IMR-90 (cell line): ENCODE results near the gene PGF. TPM values are rescaled to one million over a fixed set of nuclear protein-coding genes. Genes with fewer than 3 reads are reported as not detected.

Experiments
- ATAC-seq: fragments of 200-7000 bp; cut with Tn5 transposase; 2 replicates; pipeline ENCODE4 v1.9.1; 2020; ENCODE audit warnings: low read depth, mild to moderate bottlenecking, moderate library complexity
- BruUV-seq: library from RNA; stranded (reverse); fragments of 400-500 nt; replicated peaks from 2 replicates; lab custom pipeline; 2021; lab: Mats Ljungman, UMichigan
- CTCF ChIA-PET: fragments of 300-600 bp; formaldehyde crosslinking; extraction: SDS; loops from one replicate; lab custom pipeline; 2021; ENCODE audit warnings: antibody characterized with exemption; lab: Yijun Ruan, JAX
- POLR2A ChIA-PET: fragments of 300-600 bp; sonication (Branson Sonifier 250); formaldehyde crosslinking; loops from one replicate; lab custom pipeline; 2022; ENCODE audit warnings: antibody characterized with exemption; ENCODE audit not compliant: unreplicated experiment; lab: Charles Lee
- DNase-seq: peaks from one replicate; pipeline ENCODE4 v3.0.0; 2013
- H2AFZ ChIP-seq: replicated peaks from 2 replicates; pipeline ENCODE3; 2013; ENCODE audit warnings: low read length, mild to moderate bottlenecking; ENCODE audit not compliant: poor library complexity
- H2AK5ac ChIP-seq: 2 replicates; pipeline ENCODE4 v1.6.1; 2013; ENCODE audit warnings: low read depth, low read length, inconsistent platforms
- H2AK9ac ChIP-seq: replicated peaks from 2 replicates; pipeline ENCODE3; 2013; ENCODE audit warnings: mild to moderate bottlenecking, low read depth, low read length, moderate library complexity; ENCODE audit not compliant: poor library complexity
- H2BK120ac ChIP-seq: 2 replicates; pipeline ENCODE4 v1.6.1; 2013; ENCODE audit warnings: low read depth, low read length, inconsistent platforms
- H2BK15ac ChIP-seq: 3 replicates; pipeline ENCODE4 v1.6.1; 2013; ENCODE audit warnings: low read depth, low read length, inconsistent platforms
- H2BK20ac ChIP-seq: 2 replicates; pipeline ENCODE4 v1.6.1; 2013; ENCODE audit warnings: low read depth, mild to moderate bottlenecking, inconsistent platforms, low read length, moderate library complexity
- H2BK5ac ChIP-seq: 2 replicates; pipeline ENCODE4 v1.6.1; 2013; ENCODE audit warnings: mild to moderate bottlenecking, low read depth, low read length, inconsistent platforms; ENCODE audit not compliant: poor library complexity, severe bottlenecking
- H3K14ac ChIP-seq: replicated peaks from 2 replicates; pipeline ENCODE4 v1.6.1; 2013; ENCODE audit warnings: low read depth, low read length, inconsistent platforms
- H3K18ac ChIP-seq: 2 replicates; pipeline ENCODE4 v1.6.1; 2013; ENCODE audit warnings: low read depth, low read length, control low read depth
- H3K23ac ChIP-seq: 2 replicates; pipeline ENCODE4 v1.6.1; 2013; ENCODE audit warnings: low read depth, low read length, inconsistent platforms
- H3K27ac ChIP-seq: 2 replicates; pipeline ENCODE4 v1.5.1; 2013; ENCODE audit warnings: mild to moderate bottlenecking, control low read depth, low read length; ENCODE audit not compliant: insufficient read depth
- H3K27me3 ChIP-seq: 2 replicates; pipeline ENCODE4 v1.6.1; 2013; ENCODE audit warnings: low read length; ENCODE audit not compliant: control insufficient read depth, insufficient read depth
- H3K36me3 ChIP-seq: 2 replicates; pipeline ENCODE4 v1.6.1; 2013; ENCODE audit warnings: low read length, mixed read lengths; ENCODE audit not compliant: control insufficient read depth, insufficient read depth
- H3K4ac ChIP-seq: 2 replicates; pipeline ENCODE4 v1.6.1; 2013; ENCODE audit warnings: low read depth, low read length, inconsistent platforms
- H3K4me1 ChIP-seq: 2 replicates; pipeline ENCODE4 v1.6.1; 2013; ENCODE audit warnings: low read length, mixed read lengths; ENCODE audit not compliant: control insufficient read depth, insufficient read depth
- H3K4me2 ChIP-seq: 2 replicates; pipeline ENCODE4 v1.6.1; 2013; ENCODE audit warnings: low read depth, mild to moderate bottlenecking, control low read depth, low read length, moderate library complexity
- H3K4me3 ChIP-seq: 2 replicates; pipeline ENCODE4 v1.5.1; 2013; ENCODE audit warnings: low read depth, mild to moderate bottlenecking, control low read depth, low read length, moderate library complexity; ENCODE audit not compliant: insufficient read depth
- H3K56ac ChIP-seq: 2 replicates; pipeline ENCODE4 v1.6.1; 2013; ENCODE audit warnings: low read length, inconsistent platforms; ENCODE audit not compliant: insufficient read depth; ENCODE audit errors: extremely low read depth
- H3K79me1 ChIP-seq, 2 experiments: 2 replicates each; pipeline ENCODE4 v1.6.1; 2013; ENCODE audit warnings: low read length in 2 of 2, inconsistent platforms in 1 of 2, low read depth in 1 of 2
- H3K9ac ChIP-seq: 2 replicates; pipeline ENCODE4 v1.6.1; 2013; ENCODE audit warnings: low read depth, low read length, control low read depth
- H3K9me1 ChIP-seq: 2 replicates; pipeline ENCODE4 v1.6.1; 2013; ENCODE audit warnings: low read length, inconsistent platforms; ENCODE audit not compliant: insufficient read depth
- H3K9me3 ChIP-seq: 2 replicates; pipeline ENCODE4 v1.6.1; 2013; ENCODE audit warnings: low read length; ENCODE audit not compliant: control insufficient read depth, insufficient read depth
- H4K20me1 ChIP-seq: 2 replicates; pipeline ENCODE4 v1.6.1; 2013; ENCODE audit warnings: low read length, inconsistent platforms; ENCODE audit not compliant: insufficient read depth
- H4K5ac ChIP-seq: 2 replicates; pipeline ENCODE4 v1.6.1; 2013; ENCODE audit warnings: mild to moderate bottlenecking, low read depth, low read length, control low read depth
- H4K8ac ChIP-seq, 2 experiments: 2 replicates each; pipeline ENCODE4 v1.6.1; 2013; ENCODE audit warnings: low read depth in 2 of 2, low read length in 2 of 2, control low read depth in 1 of 2, inconsistent platforms in 1 of 2
- H4K91ac ChIP-seq: 2 replicates; pipeline ENCODE4 v1.6.1; 2013; ENCODE audit warnings: low read depth, low read length, inconsistent platforms; ENCODE audit not compliant: insufficient read depth
- BHLHE40 ChIP-seq: fragments of 150-350 bp; IDR thresholded peaks from 2 replicates; pipeline ENCODE4 v1.6.1; 2016; ENCODE audit warnings: mild to moderate bottlenecking, low read depth, low read length
- CEBPB ChIP-seq: IDR thresholded peaks from 2 replicates; pipeline ENCODE4 v1.6.1; 2012; ENCODE audit warnings: low read depth, low read length, improper control_type of control experiment
- FOS ChIP-seq: fragments of 150-350 bp; IDR thresholded peaks from 2 replicates; pipeline ENCODE4 v1.6.1; 2016; ENCODE audit warnings: low read depth, low read length
- MAFK ChIP-seq: IDR thresholded peaks from 2 replicates; pipeline ENCODE4 v1.6.1; 2012; ENCODE audit warnings: low read depth, low read length, improper control_type of control experiment
- MAZ ChIP-seq: IDR thresholded peaks from 2 replicates; pipeline ENCODE4 v1.6.1; 2012; ENCODE audit warnings: low read depth, mild to moderate bottlenecking, low read length, improper control_type of control experiment, moderate library complexity, borderline replicate concordance
- POLR2A ChIP-seq: IDR thresholded peaks from 2 replicates; pipeline ENCODE4 v1.6.1; 2012; ENCODE audit warnings: mild to moderate bottlenecking, low read depth, low read length
- WGBS, 2 experiments: methylation state at CpG; one replicate each; pipeline versions ENCODE4 v1.1.5 to v1.1.7; 2013; ENCODE audit warnings: missing lambda C conversion rate in 2 of 2; ENCODE audit not compliant: insufficient read length in 1 of 2; ENCODE audit errors: extremely low coverage in 2 of 2; 5-methylcytosine and 5-hydroxymethylcytosine counted together
- dilution Hi-C: fragments of 300-500 bp; cut with HindIII; formaldehyde crosslinking; loops from one replicate; pipeline ENCODE4 v1.14.3; 2018; ENCODE audit warnings: low sequenced_read_pairs; ENCODE audit not compliant: unreplicated experiment
- in situ Hi-C: fragments of 300-500 bp; cut with MboI; formaldehyde crosslinking; loops from 3 replicates; pipeline ENCODE4 v1.14.3; 2019; ENCODE audit warnings: low sequenced_read_pairs, inconsistent platforms, mixed read lengths
- intact Hi-C: fragments of 100-400 bp; cut with micrococcal nuclease; formaldehyde crosslinking; loops from 2 replicates; pipeline ENCODE4 v1.10.0; 2022
- polyA plus RNA-seq, 3 experiments: library from polyadenylated mRNA; depleted of rRNA; stranded (reverse); fragments of >200 nt; gene quantifications; 2 replicates each; pipeline ENCODE4 v1.2.3, GENCODE V29; 2012; ENCODE audit warnings: low replicate concordance in 1 of 3
- total RNA-seq: library from RNA; depleted of rRNA; stranded (reverse); fragments of >200 nt; gene quantifications from 2 replicates; pipeline ENCODE4 v1.2.3, GENCODE V29; 2012
- TF ChIP-seq, protein P1 (sequence below): conservative IDR thresholded peaks from 2 replicates; pipeline ENCODE4 v1.5.1; 2012; ENCODE audit warnings: mild to moderate bottlenecking, low read depth, low read length, improper control_type of control experiment
- TF ChIP-seq, protein P2 (sequence below): fragments of 150-350 bp; IDR thresholded peaks from 2 replicates; pipeline ENCODE4 v1.6.1; 2016; ENCODE audit warnings: low read depth, mild to moderate bottlenecking, low read length, moderate library complexity, borderline replicate concordance
- TF ChIP-seq, protein P3 (sequence below): fragments of 150-350 bp; IDR thresholded peaks from 2 replicates; pipeline ENCODE4 v1.6.1; 2017; ENCODE audit warnings: mild to moderate bottlenecking, antibody characterized with exemption, low read length, low read depth

Gene PGF
- total and polyA plus RNA-seq, 2 of the 4 experiments (the other 2 are of a cell fraction), result 0.36 to 0.39 TPM

DNA sequence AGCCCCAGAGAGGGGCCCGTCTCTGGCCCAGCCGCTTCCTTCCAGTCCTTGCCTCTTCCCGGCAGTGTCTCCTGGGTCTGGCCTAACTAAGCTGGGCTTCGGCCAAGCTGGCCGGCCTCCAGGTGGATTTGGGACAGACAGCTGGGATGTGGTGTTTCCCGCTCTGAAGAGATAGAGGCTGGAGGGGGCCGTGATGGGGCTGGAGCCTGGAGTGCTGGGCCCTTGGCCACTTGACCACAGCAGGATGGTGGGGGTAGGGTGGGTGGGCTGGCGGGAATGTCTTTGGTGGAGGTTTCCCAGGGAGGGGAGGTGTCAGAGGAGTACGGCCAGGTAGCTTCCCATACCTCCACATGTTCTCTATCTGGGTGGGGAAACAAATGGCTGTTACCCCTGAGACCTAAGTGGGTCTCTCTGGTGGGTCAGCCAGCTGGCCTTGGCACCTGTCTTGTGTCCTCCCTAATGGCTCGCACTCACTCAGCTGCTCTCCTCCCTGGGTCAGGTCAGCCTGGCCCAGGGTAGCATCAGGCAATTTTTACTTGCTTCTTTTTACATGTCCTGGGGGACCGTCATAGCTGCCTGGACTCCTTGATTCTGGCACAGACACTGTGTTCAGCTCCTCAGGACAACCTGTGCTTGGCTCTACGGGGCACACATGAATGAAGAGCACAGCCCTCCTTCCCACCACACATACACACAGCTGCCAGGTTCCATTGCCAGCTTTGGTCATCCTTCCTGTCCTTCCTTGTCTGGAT lies 19.8 kb upstream of the PGF start:
- no peak overlapping the region; the same call in 1 of the 2 replicates for H3K23ac ChIP-seq
- dilution Hi-C loops, result no loop called here

More for the DNA sequence above, 19.8 kb upstream of the PGF start:
- H3K9me3 ChIP-seq, result no peaks in the 10 kb centered on the region
- TF ChIP-seq FOS, result no peak
- TF ChIP-seq MAFK, result no peak
- no peak for TF ChIP-seq POLR2A
- TF ChIP-seq BHLHE40, result no peak
- TF ChIP-seq MAZ, result no peak
- TF ChIP-seq, protein P1, sequence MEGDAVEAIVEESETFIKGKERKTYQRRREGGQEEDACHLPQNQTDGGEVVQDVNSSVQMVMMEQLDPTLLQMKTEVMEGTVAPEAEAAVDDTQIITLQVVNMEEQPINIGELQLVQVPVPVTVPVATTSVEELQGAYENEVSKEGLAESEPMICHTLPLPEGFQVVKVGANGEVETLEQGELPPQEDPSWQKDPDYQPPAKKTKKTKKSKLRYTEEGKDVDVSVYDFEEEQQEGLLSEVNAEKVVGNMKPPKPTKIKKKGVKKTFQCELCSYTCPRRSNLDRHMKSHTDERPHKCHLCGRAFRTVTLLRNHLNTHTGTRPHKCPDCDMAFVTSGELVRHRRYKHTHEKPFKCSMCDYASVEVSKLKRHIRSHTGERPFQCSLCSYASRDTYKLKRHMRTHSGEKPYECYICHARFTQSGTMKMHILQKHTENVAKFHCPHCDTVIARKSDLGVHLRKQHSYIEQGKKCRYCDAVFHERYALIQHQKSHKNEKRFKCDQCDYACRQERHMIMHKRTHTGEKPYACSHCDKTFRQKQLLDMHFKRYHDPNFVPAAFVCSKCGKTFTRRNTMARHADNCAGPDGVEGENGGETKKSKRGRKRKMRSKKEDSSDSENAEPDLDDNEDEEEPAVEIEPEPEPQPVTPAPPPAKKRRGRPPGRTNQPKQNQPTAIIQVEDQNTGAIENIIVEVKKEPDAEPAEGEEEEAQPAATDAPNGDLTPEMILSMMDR, result no peak
- TF ChIP-seq, protein P2, sequence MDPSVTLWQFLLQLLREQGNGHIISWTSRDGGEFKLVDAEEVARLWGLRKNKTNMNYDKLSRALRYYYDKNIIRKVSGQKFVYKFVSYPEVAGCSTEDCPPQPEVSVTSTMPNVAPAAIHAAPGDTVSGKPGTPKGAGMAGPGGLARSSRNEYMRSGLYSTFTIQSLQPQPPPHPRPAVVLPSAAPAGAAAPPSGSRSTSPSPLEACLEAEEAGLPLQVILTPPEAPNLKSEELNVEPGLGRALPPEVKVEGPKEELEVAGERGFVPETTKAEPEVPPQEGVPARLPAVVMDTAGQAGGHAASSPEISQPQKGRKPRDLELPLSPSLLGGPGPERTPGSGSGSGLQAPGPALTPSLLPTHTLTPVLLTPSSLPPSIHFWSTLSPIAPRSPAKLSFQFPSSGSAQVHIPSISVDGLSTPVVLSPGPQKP, result no peak
- no peak for TF ChIP-seq CEBPB
- TF ChIP-seq, protein P3, sequence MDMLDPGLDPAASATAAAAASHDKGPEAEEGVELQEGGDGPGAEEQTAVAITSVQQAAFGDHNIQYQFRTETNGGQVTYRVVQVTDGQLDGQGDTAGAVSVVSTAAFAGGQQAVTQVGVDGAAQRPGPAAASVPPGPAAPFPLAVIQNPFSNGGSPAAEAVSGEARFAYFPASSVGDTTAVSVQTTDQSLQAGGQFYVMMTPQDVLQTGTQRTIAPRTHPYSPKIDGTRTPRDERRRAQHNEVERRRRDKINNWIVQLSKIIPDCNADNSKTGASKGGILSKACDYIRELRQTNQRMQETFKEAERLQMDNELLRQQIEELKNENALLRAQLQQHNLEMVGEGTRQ, result no peak
- peaks cover 5% of the 10 kb centered on the region; the same call in 1 of the 2 replicates for H3K4me1 ChIP-seq
- no peak overlapping the region for H2BK15ac ChIP-seq
- no peak overlapping the region for H2BK120ac ChIP-seq
- ChIA-PET CTCF (no interaction called here), POLR2A (no interaction called here)
- H4K5ac ChIP-seq, result no peak overlapping the region
- WGBS, 2 experiments, result 66% methylated on average over 5 of the region's 12 CpGs; no CpG with 5 or more reads in 1 of the 2 experiments
- H4K20me1 ChIP-seq, result no peaks in the 10 kb centered on the region
- H3K14ac ChIP-seq, result no peak overlapping the region
- H3K4me3 ChIP-seq, result no peak overlapping the region
- H3K36me3 ChIP-seq, result no peaks in the 10 kb centered on the region
- no peak overlapping the region for H3K4me2 ChIP-seq
- H3K9ac ChIP-seq, result no peak overlapping the region
- peak overlapping the region; percentile 33 for H2AFZ ChIP-seq
- H3K4ac ChIP-seq, result no peak overlapping the region
- no peak overlapping the region for H3K27ac ChIP-seq
- no peak overlapping the region for H3K18ac ChIP-seq
- no peak overlapping the region for H2BK20ac ChIP-seq
- H3K27me3 ChIP-seq, result peaks cover 8% of the 10 kb centered on the region
- BruUV-seq, result no TSS peak
- H2AK9ac ChIP-seq, result no peak overlapping the region
- H3K79me1 ChIP-seq, result no peaks in the 10 kb centered on the region
- H2AK5ac ChIP-seq, result no peak overlapping the region
- no peak overlapping the region for H4K8ac ChIP-seq
- H4K91ac ChIP-seq, result no peak overlapping the region
- intact Hi-C loops (no loop called here), in situ Hi-C loops (no loop called here)
- H3K9me1 ChIP-seq, result 0 out of 2 replicates have a peak, but pooled peaks cover 3% of the 10 kb centered on the region
- no peak for DNase-seq
- no peak overlapping the region for H2BK5ac ChIP-seq
- no peak overlapping the region for H3K56ac ChIP-seq
- no peak for ATAC-seq
